WTC11 (cell line): ENCODE results near the gene CH25H. TPM values are rescaled to one million over a fixed set of nuclear protein-coding genes. Genes with fewer than 3 reads are reported as not detected.

Experiments
- ATAC-seq: fragments of 200-7000 bp; cut with Tn5 transposase; 2 replicates; pipeline ENCODE4 v1.10.0; 2021; ENCODE audit warnings: mild to moderate bottlenecking, moderate library complexity
- CTCF ChIA-PET: fragments of 300-600 bp; sonication (Branson Sonifier 250); formaldehyde crosslinking; loops from one replicate; lab custom pipeline; 2021; ENCODE audit warnings: antibody characterized with exemption; lab: Charles Lee
- POLR2A ChIA-PET: fragments of 350-600 bp; sonication (Branson Sonifier 250); formaldehyde crosslinking; loops from one replicate; lab custom pipeline; 2021; ENCODE audit warnings: antibody characterized with exemption; lab: Charles Lee
- DNase-seq: peaks from one replicate; pipeline ENCODE4 v3.0.0; 2021; ENCODE audit warnings: low spot score
- H3K27ac Mint-ChIP-seq: 2 replicates; pipeline ENCODE4 v1.8.0; 2021; ENCODE audit warnings: mixed read lengths
- H3K27me3 Mint-ChIP-seq: 2 replicates; pipeline ENCODE4 v1.8.0; 2021; ENCODE audit warnings: low read depth, mild to moderate bottlenecking, moderate library complexity, mixed read lengths
- H3K36me3 Mint-ChIP-seq: 2 replicates; pipeline ENCODE4 v1.8.0; 2021; ENCODE audit warnings: mixed read lengths
- H3K4me1 Mint-ChIP-seq: 2 replicates; pipeline ENCODE4 v1.8.0; 2022; ENCODE audit warnings: mixed read lengths
- H3K4me3 Mint-ChIP-seq: 2 replicates; pipeline ENCODE4 v1.8.0; 2021; ENCODE audit warnings: mild to moderate bottlenecking, moderate library complexity, mixed read lengths
- H3K9me3 Mint-ChIP-seq: 2 replicates; pipeline ENCODE4 v1.8.0; 2021; ENCODE audit warnings: mixed read lengths
- E2F1 ChIP-seq: sonication (generic); formaldehyde crosslinking; IDR thresholded peaks from 2 replicates; pipeline ENCODE4 v1.8.0; 2022; ENCODE audit warnings: mild to moderate bottlenecking, missing genetic modification reagents
- E2F5 ChIP-seq: sonication (generic); formaldehyde crosslinking; IDR thresholded peaks from 2 replicates; pipeline ENCODE4 v1.8.1; 2022; ENCODE audit warnings: mild to moderate bottlenecking, moderate library complexity, missing genetic modification reagents
- EMX1 ChIP-seq: fragments of 250-450 bp; sonication (Bioruptor Pico); IDR thresholded peaks from 2 replicates; pipeline ENCODE4 v1.8.0; 2021; ENCODE audit warnings: mild to moderate bottlenecking
- FOXJ3 ChIP-seq: sonication (generic); formaldehyde crosslinking; IDR thresholded peaks from 2 replicates; pipeline ENCODE4 v1.9.0; 2021; ENCODE audit warnings: missing genetic modification reagents, mild to moderate bottlenecking, borderline replicate concordance
- FOXP1 ChIP-seq: sonication (generic); formaldehyde crosslinking; IDR thresholded peaks from 2 replicates; pipeline ENCODE4 v1.8.0; 2022; ENCODE audit warnings: missing genetic modification reagents, mild to moderate bottlenecking, moderate library complexity, borderline replicate concordance
- GABPB1 ChIP-seq: sonication (generic); formaldehyde crosslinking; IDR thresholded peaks from 2 replicates; pipeline ENCODE4 v1.8.1; 2023; ENCODE audit warnings: mild to moderate bottlenecking, missing genetic modification reagents
- IRF1 ChIP-seq: sonication (generic); formaldehyde crosslinking; IDR thresholded peaks from 2 replicates; pipeline ENCODE4 v1.8.0; 2023; ENCODE audit warnings: missing genetic modification reagents
- KAT7 ChIP-seq: sonication (generic); formaldehyde crosslinking; IDR thresholded peaks from 2 replicates; pipeline ENCODE4 v1.8.1; 2023; ENCODE audit warnings: missing genetic modification reagents, mild to moderate bottlenecking, borderline replicate concordance
- MYBL2 ChIP-seq: sonication (generic); formaldehyde crosslinking; IDR thresholded peaks from 2 replicates; pipeline ENCODE4 v1.8.1; 2023; ENCODE audit warnings: mild to moderate bottlenecking, moderate library complexity, missing genetic modification reagents
- NFE2L1 ChIP-seq: sonication (generic); formaldehyde crosslinking; IDR thresholded peaks from 2 replicates; pipeline ENCODE4 v1.8.1; 2023; ENCODE audit warnings: missing genetic modification reagents
- NFYB ChIP-seq: sonication (generic); formaldehyde crosslinking; conservative IDR thresholded peaks from 2 replicates; pipeline ENCODE4 v1.8.0; 2022; ENCODE audit warnings: low read depth, missing genetic modification reagents
- NR3C1 ChIP-seq: sonication (generic); formaldehyde crosslinking; conservative IDR thresholded peaks from 2 replicates; pipeline ENCODE4 v1.8.1; 2023; ENCODE audit warnings: low read depth, mild to moderate bottlenecking, missing genetic modification reagents
- SMAD3 ChIP-seq: sonication (generic); formaldehyde crosslinking; IDR thresholded peaks from 2 replicates; pipeline ENCODE4 v1.8.0; 2022; ENCODE audit warnings: missing genetic modification reagents, mild to moderate bottlenecking, borderline replicate concordance
- TCF7 ChIP-seq: sonication (generic); formaldehyde crosslinking; IDR thresholded peaks from 2 replicates; pipeline ENCODE4 v1.8.0; 2022; ENCODE audit warnings: mild to moderate bottlenecking, low read depth, missing genetic modification reagents, moderate library complexity
- USF1 ChIP-seq: sonication (generic); formaldehyde crosslinking; IDR thresholded peaks from 2 replicates; pipeline ENCODE4 v1.8.0; 2022; ENCODE audit warnings: mild to moderate bottlenecking, missing genetic modification reagents
- ZNF138 ChIP-seq: sonication (generic); formaldehyde crosslinking; conservative IDR thresholded peaks from 2 replicates; pipeline ENCODE4 v1.8.1; 2022; ENCODE audit warnings: mild to moderate bottlenecking, moderate library complexity, missing genetic modification reagents
- ZSCAN18 ChIP-seq: fragments of 250-450 bp; sonication (Bioruptor Pico); IDR thresholded peaks from 2 replicates; pipeline ENCODE4 v2.1.2; 2022; ENCODE audit warnings: mild to moderate bottlenecking, moderate library complexity
- total RNA-seq: library from RNA; stranded (reverse); gene quantifications from 3 replicates; pipeline ENCODE4 v1.2.3, GENCODE V29; 2021
- TF ChIP-seq, protein P1 (sequence below): sonication (generic); formaldehyde crosslinking; IDR thresholded peaks from 2 replicates; pipeline ENCODE4 v1.8.1; 2023; ENCODE audit warnings: mild to moderate bottlenecking, missing genetic modification reagents
- TF ChIP-seq, protein P2 (sequence below): sonication (generic); formaldehyde crosslinking; IDR thresholded peaks from 2 replicates; pipeline ENCODE4 v1.8.1; 2023; ENCODE audit warnings: mild to moderate bottlenecking, moderate library complexity, missing genetic modification reagents
- TF ChIP-seq, protein P3 (sequence below): sonication (generic); formaldehyde crosslinking; IDR thresholded peaks from 2 replicates; pipeline ENCODE4 v1.8.0; 2022; ENCODE audit warnings: mild to moderate bottlenecking, missing genetic modification reagents
- TF ChIP-seq, protein P4 (sequence below): fragments of 250-450 bp; sonication (Bioruptor Pico); IDR thresholded peaks from 2 replicates; pipeline ENCODE4 v1.8.0; 2021; ENCODE audit warnings: mild to moderate bottlenecking
- TF ChIP-seq, protein P5 (sequence below): sonication (generic); formaldehyde crosslinking; IDR thresholded peaks from 2 replicates; pipeline ENCODE4 v1.8.0; 2022; ENCODE audit warnings: mild to moderate bottlenecking, missing genetic modification reagents
- TF ChIP-seq, protein P6 (sequence below): fragments of 250-450 bp; sonication (Bioruptor Pico); IDR thresholded peaks from 2 replicates; pipeline ENCODE4 v1.9.0; 2021; ENCODE audit warnings: mild to moderate bottlenecking

The CH25H gene
- total RNA-seq, 1 experiment from 2014 or later = not detected

GRCh38 chr10:89251409-89252224 is 44.5 kb upstream of the CH25H start, which contains the start of gene LIPA:
Gene LIPA (minus strand): TSS chr10:89251775. CDS start chr10:89247648, 4,127 bp downstream.
- H3K4me1 Mint-ChIP-seq = peaks cover 8% of the 10 kb centered on the region
- ChIA-PET CTCF (interaction anchor here (0.6 to 2.5 kb wide), 12 partner anchors 9 to 523 kb away, joined by 3 to 15 read pairs (median 5); partner anchors contain the start of gene CH25H), POLR2A (no interaction called here)
- peaks cover 9% of the 10 kb centered on the region; the same call in 1 of the 2 replicates for H3K27me3 Mint-ChIP-seq
- no peak within 1 kb of the TSS for H3K27ac Mint-ChIP-seq
- DNase-seq (peak; percentile 96), ATAC-seq (peak; percentile 99)
- H3K9me3 Mint-ChIP-seq = peaks cover 32% of the 10 kb centered on the region
- peaks cover 30% of the 10 kb centered on the region for H3K36me3 Mint-ChIP-seq
- peak within 1 kb of the TSS; percentile 79 for H3K4me3 Mint-ChIP-seq
- peak; percentile 41; the same call in 1 of the 2 replicates for TF ChIP-seq SMAD3 (CRISPR knock-in tag)
- no peak for TF ChIP-seq NFE2L1 (CRISPR knock-in tag)
- TF ChIP-seq NFYB = peak; percentile 73
- no peak for TF ChIP-seq NR3C1 (CRISPR knock-in tag)
- TF ChIP-seq KAT7 (CRISPR knock-in tag) = no peak
- TF ChIP-seq, protein P1, sequence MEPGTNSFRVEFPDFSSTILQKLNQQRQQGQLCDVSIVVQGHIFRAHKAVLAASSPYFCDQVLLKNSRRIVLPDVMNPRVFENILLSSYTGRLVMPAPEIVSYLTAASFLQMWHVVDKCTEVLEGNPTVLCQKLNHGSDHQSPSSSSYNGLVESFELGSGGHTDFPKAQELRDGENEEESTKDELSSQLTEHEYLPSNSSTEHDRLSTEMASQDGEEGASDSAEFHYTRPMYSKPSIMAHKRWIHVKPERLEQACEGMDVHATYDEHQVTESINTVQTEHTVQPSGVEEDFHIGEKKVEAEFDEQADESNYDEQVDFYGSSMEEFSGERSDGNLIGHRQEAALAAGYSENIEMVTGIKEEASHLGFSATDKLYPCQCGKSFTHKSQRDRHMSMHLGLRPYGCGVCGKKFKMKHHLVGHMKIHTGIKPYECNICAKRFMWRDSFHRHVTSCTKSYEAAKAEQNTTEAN (CRISPR knock-in tag) = 0 out of 2 replicates have a peak, but pooled peaks have one; percentile 51
- no peak for TF ChIP-seq ZNF138
- no peak for TF ChIP-seq TCF7
- TF ChIP-seq, protein P2, sequence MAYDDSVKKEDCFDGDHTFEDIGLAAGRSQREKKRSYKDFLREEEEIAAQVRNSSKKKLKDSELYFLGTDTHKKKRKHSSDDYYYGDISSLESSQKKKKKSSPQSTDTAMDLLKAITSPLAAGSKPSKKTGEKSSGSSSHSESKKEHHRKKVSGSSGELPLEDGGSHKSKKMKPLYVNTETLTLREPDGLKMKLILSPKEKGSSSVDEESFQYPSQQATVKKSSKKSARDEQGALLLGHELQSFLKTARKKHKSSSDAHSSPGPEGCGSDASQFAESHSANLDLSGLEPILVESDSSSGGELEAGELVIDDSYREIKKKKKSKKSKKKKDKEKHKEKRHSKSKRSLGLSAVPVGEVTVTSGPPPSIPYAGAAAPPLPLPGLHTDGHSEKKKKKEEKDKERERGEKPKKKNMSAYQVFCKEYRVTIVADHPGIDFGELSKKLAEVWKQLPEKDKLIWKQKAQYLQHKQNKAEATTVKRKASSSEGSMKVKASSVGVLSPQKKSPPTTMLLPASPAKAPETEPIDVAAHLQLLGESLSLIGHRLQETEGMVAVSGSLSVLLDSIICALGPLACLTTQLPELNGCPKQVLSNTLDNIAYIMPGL (CRISPR knock-in tag) = no peak
- TF ChIP-seq FOXJ3 (CRISPR knock-in tag) = no peak
- TF ChIP-seq ZSCAN18 = no peak
- no peak for TF ChIP-seq GABPB1
- TF ChIP-seq IRF1 (CRISPR knock-in tag) = no peak
- TF ChIP-seq E2F5 (CRISPR knock-in tag) = no peak
- TF ChIP-seq, protein P3, sequence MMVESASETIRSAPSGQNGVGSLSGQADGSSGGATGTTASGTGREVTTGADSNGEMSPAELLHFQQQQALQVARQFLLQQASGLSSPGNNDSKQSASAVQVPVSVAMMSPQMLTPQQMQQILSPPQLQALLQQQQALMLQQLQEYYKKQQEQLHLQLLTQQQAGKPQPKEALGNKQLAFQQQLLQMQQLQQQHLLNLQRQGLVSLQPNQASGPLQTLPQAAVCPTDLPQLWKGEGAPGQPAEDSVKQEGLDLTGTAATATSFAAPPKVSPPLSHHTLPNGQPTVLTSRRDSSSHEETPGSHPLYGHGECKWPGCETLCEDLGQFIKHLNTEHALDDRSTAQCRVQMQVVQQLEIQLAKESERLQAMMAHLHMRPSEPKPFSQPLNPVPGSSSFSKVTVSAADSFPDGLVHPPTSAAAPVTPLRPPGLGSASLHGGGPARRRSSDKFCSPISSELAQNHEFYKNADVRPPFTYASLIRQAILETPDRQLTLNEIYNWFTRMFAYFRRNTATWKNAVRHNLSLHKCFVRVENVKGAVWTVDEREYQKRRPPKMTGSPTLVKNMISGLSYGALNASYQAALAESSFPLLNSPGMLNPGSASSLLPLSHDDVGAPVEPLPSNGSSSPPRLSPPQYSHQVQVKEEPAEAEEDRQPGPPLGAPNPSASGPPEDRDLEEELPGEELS (CRISPR knock-in tag) = peak; percentile 70; the same call in 1 of the 2 replicates
- TF ChIP-seq, protein P4, sequence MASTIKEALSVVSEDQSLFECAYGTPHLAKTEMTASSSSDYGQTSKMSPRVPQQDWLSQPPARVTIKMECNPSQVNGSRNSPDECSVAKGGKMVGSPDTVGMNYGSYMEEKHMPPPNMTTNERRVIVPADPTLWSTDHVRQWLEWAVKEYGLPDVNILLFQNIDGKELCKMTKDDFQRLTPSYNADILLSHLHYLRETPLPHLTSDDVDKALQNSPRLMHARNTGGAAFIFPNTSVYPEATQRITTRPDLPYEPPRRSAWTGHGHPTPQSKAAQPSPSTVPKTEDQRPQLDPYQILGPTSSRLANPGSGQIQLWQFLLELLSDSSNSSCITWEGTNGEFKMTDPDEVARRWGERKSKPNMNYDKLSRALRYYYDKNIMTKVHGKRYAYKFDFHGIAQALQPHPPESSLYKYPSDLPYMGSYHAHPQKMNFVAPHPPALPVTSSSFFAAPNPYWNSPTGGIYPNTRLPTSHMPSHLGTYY (CRISPR knock-in tag) = no peak
- TF ChIP-seq EMX1 (CRISPR knock-in tag) = no peak
- TF ChIP-seq E2F1 (CRISPR knock-in tag) = no peak
- TF ChIP-seq, protein P5, sequence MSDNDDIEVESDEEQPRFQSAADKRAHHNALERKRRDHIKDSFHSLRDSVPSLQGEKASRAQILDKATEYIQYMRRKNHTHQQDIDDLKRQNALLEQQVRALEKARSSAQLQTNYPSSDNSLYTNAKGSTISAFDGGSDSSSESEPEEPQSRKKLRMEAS (CRISPR knock-in tag) = peak; percentile 76
- TF ChIP-seq, protein P6, sequence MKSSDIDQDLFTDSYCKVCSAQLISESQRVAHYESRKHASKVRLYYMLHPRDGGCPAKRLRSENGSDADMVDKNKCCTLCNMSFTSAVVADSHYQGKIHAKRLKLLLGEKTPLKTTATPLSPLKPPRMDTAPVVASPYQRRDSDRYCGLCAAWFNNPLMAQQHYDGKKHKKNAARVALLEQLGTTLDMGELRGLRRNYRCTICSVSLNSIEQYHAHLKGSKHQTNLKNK (CRISPR knock-in tag) = no peak
- 0 out of 2 replicates have a peak, but pooled peaks have one; percentile 3 for TF ChIP-seq USF1 (CRISPR knock-in tag)
- peak; percentile 82; the same call in 1 of the 2 replicates for TF ChIP-seq FOXP1 (CRISPR knock-in tag)
- TF ChIP-seq MYBL2 = peak; percentile 75
